ENCODE results near the gene HAUS8. TPM values are rescaled to one million over a fixed set of nuclear protein-coding genes. Genes with fewer than 3 reads are reported as not detected.

The HAUS8 gene
- total and polyA plus RNA-seq, 10 of the 15 experiments (the other 5 are each of a cell fraction or from before 2014, with no cell fraction given) = 22.7 to 43.9 (median 34.4) TPM

GRCh38 chr19:17109962-17110598 is 34.8 kb upstream of the HAUS8 start:
- H3K4me1 ChIP-seq (ENCODE audit: control insufficient read depth, insufficient read depth, low read length) = peaks cover 57% of the 10 kb centered on the region
- POLR2A ChIA-PET = interaction anchor here (0.6 to 6.8 kb wide), 4 partner anchors 14 to 61 kb away, joined by 3 to 64 read pairs (median 6); no protein-coding TSS in a partner anchor
- RAD21 ChIA-PET (ENCODE audit: unreplicated experiment) = interaction anchor here (0.7 to 7.7 kb wide), 7 partner anchors 9 to 37 kb away, joined by 3 to 90 read pairs (median 3); partner anchors contain the start of gene MYO9B
- SMC1A ChIA-PET (ENCODE audit: uncharacterized antibody, unreplicated experiment) = interaction anchor here (0.5 to 7.3 kb wide), 9 partner anchors 10 to 338 kb away, joined by 3 to 66 read pairs (median 4); no protein-coding TSS in a partner anchor
- 2% methylated on average over 26 of the region's 26 CpGs for WGBS (ENCODE audit: insufficient coverage, insufficient replicate concordance, low lambda C conversion rate, missing lambda C conversion rate)
- BruUV-seq (replicated peaks) = no TSS peak
- H3K36me3 ChIP-seq (ENCODE audit: control insufficient read depth in 2 of 2, insufficient read depth in 2 of 2, low read length in 1 of 2) = peaks cover 27 to 47% of the 10 kb centered on the region in 2 experiments
- DNase-seq (ENCODE audit: low read depth, low spot score) (peak; percentile 72), FAIRE-seq (peak; percentile 78), ATAC-seq (peak; percentile 79)
- in situ Hi-C loops (cut with MboI) (no loop called here), intact Hi-C loops (cut with micrococcal nuclease; ENCODE audit: unreplicated experiment) (no loop called here)
- no peak overlapping the region for H2AFZ ChIP-seq (ENCODE audit: control insufficient read depth, low read depth, low read length)
- H3K4me2 ChIP-seq (ENCODE audit: control insufficient read depth, insufficient read depth) = peak overlapping the region; percentile 94
- H3K27ac ChIP-seq (ENCODE audit: control insufficient read depth, insufficient read depth) = peak overlapping the region; percentile 87
- H3K9me3 ChIP-seq (replicated peaks; ENCODE audit: control insufficient read depth, insufficient read depth, low read length) = no peaks in the 10 kb centered on the region; the same call in 2 of the 3 replicates
- H3K79me2 ChIP-seq (ENCODE audit: control insufficient read depth, insufficient read depth, low read length) = peaks cover 86% of the 10 kb centered on the region
- no peaks in the 10 kb centered on the region for H3K27me3 ChIP-seq (replicated peaks in 1 of 2; ENCODE audit: control insufficient read depth in 2 of 2, insufficient read depth in 2 of 2, low read length in 1 of 2)
- H3K4me3 ChIP-seq = peak overlapping the region; percentile 35; the same call in 1 of the 2 replicates
- CTCF ChIA-PET = interaction anchor here (0.6 to 3.9 kb wide), 8 partner anchors 14 to 173 kb away, joined by 3 to 30 read pairs (median 3); no protein-coding TSS in a partner anchor
- H3K9ac ChIP-seq (ENCODE audit: control insufficient read depth, insufficient read depth, low read length) = peak overlapping the region; percentile 56
- H4K20me1 ChIP-seq (ENCODE audit: control insufficient read depth, insufficient read depth) = no peaks in the 10 kb centered on the region
- no peak for TF ChIP-seq HCFC1 (IDR thresholded peaks at IDR 0.05; ENCODE audit: low read length)
- no peak for TF ChIP-seq BMI1 (IDR thresholded peaks at IDR 0.05; ENCODE audit: borderline replicate concordance)
- TF ChIP-seq MEF2B (IDR thresholded peaks at IDR 0.05; ENCODE audit: partially characterized antibody, poor library complexity, severe bottlenecking) = no peak
- no peak for TF ChIP-seq ESRRA (IDR thresholded peaks at IDR 0.05; ENCODE audit: low read length)
- TF ChIP-seq HDGF (IDR thresholded peaks at IDR 0.05) = peak; percentile 42; the same call in 1 of the 2 replicates
- TF ChIP-seq RCOR1 (conservative IDR thresholded peaks at IDR 0.05; ENCODE audit: low read depth, low read length) = no peak
- TF ChIP-seq JUNB (IDR thresholded peaks at IDR 0.05) = peak; percentile 20; the same call in 1 of the 2 replicates
- TF ChIP-seq NFYA (IDR thresholded peaks at IDR 0.05; ENCODE audit: borderline replicate concordance, low read depth, low read length) = no peak
- TF ChIP-seq CBFB (IDR thresholded peaks at IDR 0.05; ENCODE audit: low read depth) = peak; percentile 82
- no peak for TF ChIP-seq SMAD1 (IDR thresholded peaks at IDR 0.05; ENCODE audit: low read depth, partially characterized antibody)
- 0 out of 2 replicates have a peak, but pooled peaks have one; percentile 71 for TF ChIP-seq PAX5 (IDR thresholded peaks at IDR 0.05; ENCODE audit: borderline replicate concordance, low read depth, low read length)
- TF ChIP-seq ZBTB11 (CRISPR knock-in tag; IDR thresholded peaks at IDR 0.05) = no peak
- no peak for TF ChIP-seq WRNIP1 (IDR thresholded peaks at IDR 0.05; ENCODE audit: borderline replicate concordance, low read depth, low read length)
- peak; percentile 94 for TF ChIP-seq RUNX3 (IDR thresholded peaks at IDR 0.05; ENCODE audit: low read length)
- peak; percentile 27; the same call in 1 of the 3 replicates for TF ChIP-seq POU2F2 (IDR thresholded peaks at IDR 0.05; ENCODE audit: borderline replicate concordance, low read depth, low read length)
- no peak for TF ChIP-seq SIX5 (IDR thresholded peaks at IDR 0.05; ENCODE audit: low read depth, low read length, severe bottlenecking)
- peak; percentile 87 for TF ChIP-seq RELB (IDR thresholded peaks at IDR 0.05; ENCODE audit: low read depth)
